Erythroblast (primary cell): ENCODE measurements around the gene DEPP1.

Source experiments
- DNase-seq, 2 experiments: peaks; one replicate each; lab custom pipeline; 2025; lab: John Stamatoyannopoulos, UW
- GATA1 ChIP-seq: IDR thresholded peaks from 2 replicates; pipeline ENCODE4 v1.6.1; 2011; ENCODE audit warnings: low read depth, mild to moderate bottlenecking, control low read depth, low read length, moderate library complexity
- POLR2A ChIP-seq: IDR thresholded peaks from 2 replicates; pipeline ENCODE4 v1.6.1; 2011; ENCODE audit warnings: mild to moderate bottlenecking, low read length

Gene DEPP1

GRCh38 chr10:44954042-44954441, 24.6 kb downstream of the DEPP1 start:
- TF ChIP-seq GATA1 (no peak), POLR2A (no peak)
- DNase-seq = no peak

- no peak for DNase-seq
- TF ChIP-seq GATA1 (no peak), POLR2A (no peak)
Observed at GRCh38 chr10:44952779-44953231, 25.8 kb downstream of the DEPP1 start.

GRCh38 chr10:44951576-44952226, 26.9 kb downstream of the DEPP1 start:
- TF ChIP-seq POLR2A (no peak), GATA1 (no peak)
- DNase-seq = no peak

- DNase-seq = no peak
- no peak for TF ChIP-seq POLR2A
- no peak for TF ChIP-seq GATA1
Observed at GRCh38 chr10:44950326-44951225, 28.0 kb downstream of the DEPP1 start.

GRCh38 chr10:44949915-44950314, 28.7 kb downstream of the DEPP1 start:
- DNase-seq = no peak
- TF ChIP-seq GATA1 (no peak), POLR2A (no peak)

- no peak for DNase-seq
- TF ChIP-seq POLR2A (no peak), GATA1 (no peak)
Observed at GRCh38 chr10:44949127-44949802, 29.3 kb downstream of the DEPP1 start.

- TF ChIP-seq POLR2A (no peak), GATA1 (no peak)
- DNase-seq = no peak
Observed at GRCh38 chr10:44948642-44949041, 30.0 kb downstream of the DEPP1 start.

- no peak for DNase-seq
- TF ChIP-seq POLR2A = no peak
- TF ChIP-seq GATA1 = no peak
Observed at GRCh38 chr10:44947371-44948152, 31.0 kb downstream of the DEPP1 start.

GRCh38 chr10:44946205-44946604, 32.4 kb downstream of the DEPP1 start:
- no peak for DNase-seq
- TF ChIP-seq GATA1 = no peak

GRCh38 chr10:44944354-44944753, 34.3 kb downstream of the DEPP1 start:
- TF ChIP-seq GATA1 (no peak), POLR2A (no peak)
- DNase-seq = no peak

- TF ChIP-seq POLR2A (no peak), GATA1 (no peak)
- DNase-seq = no peak
Observed at GRCh38 chr10:44939691-44940401, 38.8 kb downstream of the DEPP1 start.

- DNase-seq = no peak
- TF ChIP-seq POLR2A (no peak), GATA1 (no peak)
Observed at GRCh38 chr10:44938956-44939355, 39.7 kb downstream of the DEPP1 start.
